ENCODE measurements around the gene WDR1. TPM values are rescaled to one million over a fixed set of nuclear protein-coding genes. Genes with fewer than 3 reads are reported as not detected.

The WDR1 gene
- total and polyA plus RNA-seq, 10 of the 15 experiments (the other 5 are each of a cell fraction or from before 2014, with no cell fraction given): 28.5 to 397 (median 290) TPM

GRCh38 chr4:10053635-10054453, 62.8 kb downstream of the WDR1 start:
- H3K9ac ChIP-seq (ENCODE audit: control insufficient read depth, insufficient read depth, low read length): no peak overlapping the region
- no peaks in the 10 kb centered on the region for H3K27me3 ChIP-seq (replicated peaks in 1 of 2; ENCODE audit: control insufficient read depth in 2 of 2, insufficient read depth in 2 of 2, low read length in 1 of 2)
- no peak overlapping the region for H3K4me2 ChIP-seq (ENCODE audit: control insufficient read depth, insufficient read depth)
- no peak overlapping the region for H3K4me3 ChIP-seq
- FAIRE-seq: no peak
- DNase-seq (ENCODE audit: low read depth, low spot score): no peak
- no peak overlapping the region for H2AFZ ChIP-seq (ENCODE audit: control insufficient read depth, low read depth, low read length)
- no peak for ATAC-seq
- intact Hi-C loops (cut with micrococcal nuclease; ENCODE audit: unreplicated experiment) (no loop called here), in situ Hi-C loops (cut with MboI) (no loop called here)
- H3K36me3 ChIP-seq (ENCODE audit: control insufficient read depth in 2 of 2, insufficient read depth in 2 of 2, low read length in 1 of 2): no peaks in the 10 kb centered on the region
- ChIA-PET CTCF (no interaction called here), RAD21 (ENCODE audit: unreplicated experiment) (no interaction called here), POLR2A (no interaction called here), SMC1A (ENCODE audit: uncharacterized antibody, unreplicated experiment) (no interaction called here)
- no peaks in the 10 kb centered on the region for H3K9me3 ChIP-seq (replicated peaks; ENCODE audit: control insufficient read depth, insufficient read depth, low read length)
- no peaks in the 10 kb centered on the region for H3K4me1 ChIP-seq (ENCODE audit: control insufficient read depth, insufficient read depth, low read length)
- no peak overlapping the region for H3K27ac ChIP-seq (ENCODE audit: control insufficient read depth, insufficient read depth)
- no peaks in the 10 kb centered on the region for H4K20me1 ChIP-seq (ENCODE audit: control insufficient read depth, insufficient read depth)
- no peaks in the 10 kb centered on the region for H3K79me2 ChIP-seq (ENCODE audit: control insufficient read depth, insufficient read depth, low read length)
- WGBS (ENCODE audit: insufficient coverage, insufficient replicate concordance, low lambda C conversion rate, missing lambda C conversion rate): 77% methylated on average over 8 of the region's 8 CpGs
- BruUV-seq (replicated peaks): no TSS peak
- no peak for TF ChIP-seq ZSCAN29 (IDR thresholded peaks at IDR 0.05)
- no peak for TF ChIP-seq NR2F1 (conservative IDR thresholded peaks at IDR 0.05)
- no peak for TF ChIP-seq EZH2 (IDR thresholded peaks at IDR 0.05; ENCODE audit: borderline replicate concordance, control insufficient read depth, low read depth, low read length)
- TF ChIP-seq ZNF207 (IDR thresholded peaks at IDR 0.05; ENCODE audit: borderline replicate concordance): no peak
- TF ChIP-seq, protein P1, sequence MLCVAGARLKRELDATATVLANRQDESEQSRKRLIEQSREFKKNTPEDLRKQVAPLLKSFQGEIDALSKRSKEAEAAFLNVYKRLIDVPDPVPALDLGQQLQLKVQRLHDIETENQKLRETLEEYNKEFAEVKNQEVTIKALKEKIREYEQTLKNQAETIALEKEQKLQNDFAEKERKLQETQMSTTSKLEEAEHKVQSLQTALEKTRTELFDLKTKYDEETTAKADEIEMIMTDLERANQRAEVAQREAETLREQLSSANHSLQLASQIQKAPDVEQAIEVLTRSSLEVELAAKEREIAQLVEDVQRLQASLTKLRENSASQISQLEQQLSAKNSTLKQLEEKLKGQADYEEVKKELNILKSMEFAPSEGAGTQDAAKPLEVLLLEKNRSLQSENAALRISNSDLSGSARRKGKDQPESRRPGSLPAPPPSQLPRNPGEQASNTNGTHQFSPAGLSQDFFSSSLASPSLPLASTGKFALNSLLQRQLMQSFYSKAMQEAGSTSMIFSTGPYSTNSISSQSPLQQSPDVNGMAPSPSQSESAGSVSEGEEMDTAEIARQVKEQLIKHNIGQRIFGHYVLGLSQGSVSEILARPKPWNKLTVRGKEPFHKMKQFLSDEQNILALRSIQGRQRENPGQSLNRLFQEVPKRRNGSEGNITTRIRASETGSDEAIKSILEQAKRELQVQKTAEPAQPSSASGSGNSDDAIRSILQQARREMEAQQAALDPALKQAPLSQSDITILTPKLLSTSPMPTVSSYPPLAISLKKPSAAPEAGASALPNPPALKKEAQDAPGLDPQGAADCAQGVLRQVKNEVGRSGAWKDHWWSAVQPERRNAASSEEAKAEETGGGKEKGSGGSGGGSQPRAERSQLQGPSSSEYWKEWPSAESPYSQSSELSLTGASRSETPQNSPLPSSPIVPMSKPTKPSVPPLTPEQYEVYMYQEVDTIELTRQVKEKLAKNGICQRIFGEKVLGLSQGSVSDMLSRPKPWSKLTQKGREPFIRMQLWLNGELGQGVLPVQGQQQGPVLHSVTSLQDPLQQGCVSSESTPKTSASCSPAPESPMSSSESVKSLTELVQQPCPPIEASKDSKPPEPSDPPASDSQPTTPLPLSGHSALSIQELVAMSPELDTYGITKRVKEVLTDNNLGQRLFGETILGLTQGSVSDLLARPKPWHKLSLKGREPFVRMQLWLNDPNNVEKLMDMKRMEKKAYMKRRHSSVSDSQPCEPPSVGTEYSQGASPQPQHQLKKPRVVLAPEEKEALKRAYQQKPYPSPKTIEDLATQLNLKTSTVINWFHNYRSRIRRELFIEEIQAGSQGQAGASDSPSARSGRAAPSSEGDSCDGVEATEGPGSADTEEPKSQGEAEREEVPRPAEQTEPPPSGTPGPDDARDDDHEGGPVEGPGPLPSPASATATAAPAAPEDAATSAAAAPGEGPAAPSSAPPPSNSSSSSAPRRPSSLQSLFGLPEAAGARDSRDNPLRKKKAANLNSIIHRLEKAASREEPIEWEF (IDR thresholded peaks at IDR 0.05; ENCODE audit: insufficient replicate concordance, low read depth, low read length): no peak
- TF ChIP-seq, protein P2, sequence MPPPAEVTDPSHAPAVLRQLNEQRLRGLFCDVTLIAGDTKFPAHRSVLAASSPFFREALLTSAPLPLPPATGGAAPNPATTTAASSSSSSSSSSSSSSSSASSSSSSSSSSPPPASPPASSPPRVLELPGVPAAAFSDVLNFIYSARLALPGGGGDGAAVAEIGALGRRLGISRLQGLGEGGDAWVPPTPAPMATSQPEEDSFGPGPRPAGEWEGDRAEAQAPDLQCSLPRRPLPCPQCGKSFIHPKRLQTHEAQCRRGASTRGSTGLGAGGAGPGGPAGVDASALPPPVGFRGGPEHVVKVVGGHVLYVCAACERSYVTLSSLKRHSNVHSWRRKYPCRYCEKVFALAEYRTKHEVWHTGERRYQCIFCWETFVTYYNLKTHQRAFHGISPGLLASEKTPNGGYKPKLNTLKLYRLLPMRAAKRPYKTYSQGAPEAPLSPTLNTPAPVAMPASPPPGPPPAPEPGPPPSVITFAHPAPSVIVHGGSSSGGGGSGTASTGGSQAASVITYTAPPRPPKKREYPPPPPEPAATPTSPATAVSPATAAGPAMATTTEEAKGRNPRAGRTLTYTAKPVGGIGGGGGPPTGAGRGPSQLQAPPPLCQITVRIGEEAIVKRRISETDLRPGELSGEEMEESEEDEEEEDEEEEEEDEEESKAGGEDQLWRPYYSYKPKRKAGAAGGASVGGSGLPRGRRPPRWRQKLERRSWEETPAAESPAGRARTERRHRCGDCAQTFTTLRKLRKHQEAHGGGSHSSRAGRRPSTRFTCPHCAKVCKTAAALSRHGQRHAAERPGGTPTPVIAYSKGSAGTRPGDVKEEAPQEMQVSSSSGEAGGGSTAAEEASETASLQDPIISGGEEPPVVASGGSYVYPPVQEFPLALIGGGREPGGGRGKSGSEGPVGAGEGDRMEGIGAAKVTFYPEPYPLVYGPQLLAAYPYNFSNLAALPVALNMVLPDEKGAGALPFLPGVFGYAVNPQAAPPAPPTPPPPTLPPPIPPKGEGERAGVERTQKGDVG (CRISPR knock-in tag; IDR thresholded peaks at IDR 0.05): no peak
- TF ChIP-seq ATF7 (IDR thresholded peaks at IDR 0.05; ENCODE audit: low read depth): no peak
- TF ChIP-seq ATF2 (IDR thresholded peaks at IDR 0.05; ENCODE audit: low read length): no peak
- no peak for TF ChIP-seq IKZF1 (conservative IDR thresholded peaks at IDR 0.05)
- TF ChIP-seq, protein P3, sequence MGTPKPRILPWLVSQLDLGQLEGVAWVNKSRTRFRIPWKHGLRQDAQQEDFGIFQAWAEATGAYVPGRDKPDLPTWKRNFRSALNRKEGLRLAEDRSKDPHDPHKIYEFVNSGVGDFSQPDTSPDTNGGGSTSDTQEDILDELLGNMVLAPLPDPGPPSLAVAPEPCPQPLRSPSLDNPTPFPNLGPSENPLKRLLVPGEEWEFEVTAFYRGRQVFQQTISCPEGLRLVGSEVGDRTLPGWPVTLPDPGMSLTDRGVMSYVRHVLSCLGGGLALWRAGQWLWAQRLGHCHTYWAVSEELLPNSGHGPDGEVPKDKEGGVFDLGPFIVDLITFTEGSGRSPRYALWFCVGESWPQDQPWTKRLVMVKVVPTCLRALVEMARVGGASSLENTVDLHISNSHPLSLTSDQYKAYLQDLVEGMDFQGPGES (IDR thresholded peaks at IDR 0.05): no peak
- TF ChIP-seq EED (IDR thresholded peaks at IDR 0.05; ENCODE audit: low read depth): no peak

Data from GM12878 (cell line).